ENCODE data around the gene TEX101.
"Not testable (repeated sequence)": the region's sequence is repeated elsewhere in the genome, so short reads cannot be mapped to it uniquely, and the experiment has no call there.

TEX101 gene

DNA sequence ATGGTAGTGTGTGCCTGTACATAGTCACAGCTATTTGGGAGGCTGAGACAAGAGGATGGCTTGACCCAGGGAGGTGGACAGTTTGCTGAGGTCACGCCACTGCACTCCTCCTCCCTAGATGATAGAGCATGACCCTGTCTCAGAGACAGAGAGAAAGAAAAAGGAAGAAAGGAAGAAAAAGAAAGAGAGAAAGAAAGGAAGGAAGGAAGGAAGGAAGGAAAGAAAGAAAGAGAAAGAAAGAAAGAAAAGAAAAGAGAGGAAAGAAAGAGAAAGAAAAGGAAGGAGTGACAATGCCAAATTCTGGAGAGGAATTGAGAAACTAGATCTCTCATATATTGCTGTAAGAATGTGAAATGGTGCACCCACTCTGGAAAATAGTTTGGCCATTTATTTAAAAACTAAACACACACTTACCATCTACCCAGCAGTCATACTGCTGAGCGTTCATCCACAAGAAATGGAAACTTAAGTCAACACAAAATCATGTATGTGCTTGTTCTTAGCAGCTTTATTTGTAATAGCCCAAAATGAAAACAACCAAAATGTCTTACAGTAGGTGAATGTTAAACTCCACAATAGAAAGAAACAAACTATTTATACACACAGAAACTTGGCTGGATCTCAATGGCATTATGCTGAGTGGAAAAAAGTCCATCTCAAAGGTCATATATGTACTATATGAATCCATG, 7.5 kb downstream of the TEX101 start:
- no peak for DNase-seq (ENCODE audit: low spot score)

DNA sequence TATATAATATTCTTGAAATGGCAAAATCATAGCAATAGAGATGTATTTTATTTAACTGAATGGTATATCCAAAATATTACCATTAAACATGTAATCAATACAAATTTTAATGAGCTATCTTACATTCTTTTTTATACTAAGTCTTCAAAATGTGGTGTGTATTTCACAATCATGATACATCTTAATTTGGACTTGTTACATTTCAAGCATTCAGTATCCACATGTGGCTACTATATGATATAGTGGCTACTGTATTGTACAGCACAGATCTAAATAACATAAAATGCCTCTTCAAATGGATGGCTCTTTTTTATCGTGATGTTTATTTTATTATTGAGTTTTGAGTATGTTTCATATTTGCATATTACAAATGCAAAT, 8.0 kb downstream of the TEX101 start:
- no peak for DNase-seq (ENCODE audit: low spot score)

DNA sequence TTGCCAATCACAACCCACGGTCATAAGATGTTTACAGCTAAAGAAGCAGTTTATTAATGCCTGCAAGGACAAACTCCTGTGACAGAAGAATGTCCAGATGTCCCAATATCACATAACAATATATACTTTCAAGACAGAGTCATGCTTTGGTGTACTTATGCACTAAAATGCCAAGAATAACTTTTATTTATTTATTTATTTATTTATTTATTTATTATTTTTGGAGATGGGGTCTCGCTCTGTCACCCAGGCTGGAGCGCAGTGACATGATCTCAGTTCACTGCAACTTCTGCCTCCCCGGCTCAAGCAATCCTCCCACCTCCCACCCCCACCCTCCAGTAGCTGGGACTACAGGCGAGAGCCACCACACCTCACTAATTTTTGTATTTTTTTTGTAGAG, 9.1 kb downstream of the TEX101 start:
- no peak for DNase-seq (ENCODE audit: low spot score)

DNA sequence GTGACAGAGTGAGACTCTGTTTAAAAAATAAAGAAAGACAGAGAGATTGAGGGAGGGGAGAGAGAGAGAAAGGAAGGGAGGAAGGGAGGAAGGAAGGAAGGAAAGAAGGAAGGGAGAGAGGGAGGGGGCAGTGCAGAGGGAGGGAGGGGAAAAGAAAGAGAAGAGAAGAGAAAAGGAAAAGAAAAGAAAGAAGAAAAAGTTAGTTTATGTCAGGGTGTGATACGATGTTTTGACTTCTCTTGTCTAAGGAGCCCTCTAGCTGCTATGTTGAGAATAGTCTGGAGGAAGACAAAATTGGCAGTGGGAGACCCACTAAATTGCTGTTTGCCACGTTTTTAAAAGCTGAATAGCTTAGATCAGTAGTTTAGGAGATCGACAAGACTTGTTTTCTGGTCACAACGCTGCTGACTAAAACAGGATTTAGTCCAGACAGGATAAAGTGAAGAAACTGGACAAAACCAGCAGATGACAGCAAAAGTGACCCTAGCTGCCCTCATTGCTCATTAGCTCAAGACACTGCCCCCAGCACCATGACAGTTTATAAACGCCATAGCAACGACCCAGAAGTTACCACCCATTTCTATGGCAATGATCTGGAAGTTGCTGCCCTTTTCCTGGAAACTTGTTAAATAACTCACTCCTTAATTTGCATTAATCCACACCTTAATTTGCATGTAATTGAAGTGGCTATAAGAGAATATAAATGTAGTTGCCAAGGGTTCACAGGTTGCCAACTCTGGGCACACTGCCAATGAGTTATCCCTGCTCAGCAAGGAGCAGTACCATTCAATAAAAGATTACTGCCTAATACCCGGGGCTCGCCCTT, 11.1 kb downstream of the TEX101 start:
- peak; percentile 49 for DNase-seq (ENCODE audit: low spot score)

DNA sequence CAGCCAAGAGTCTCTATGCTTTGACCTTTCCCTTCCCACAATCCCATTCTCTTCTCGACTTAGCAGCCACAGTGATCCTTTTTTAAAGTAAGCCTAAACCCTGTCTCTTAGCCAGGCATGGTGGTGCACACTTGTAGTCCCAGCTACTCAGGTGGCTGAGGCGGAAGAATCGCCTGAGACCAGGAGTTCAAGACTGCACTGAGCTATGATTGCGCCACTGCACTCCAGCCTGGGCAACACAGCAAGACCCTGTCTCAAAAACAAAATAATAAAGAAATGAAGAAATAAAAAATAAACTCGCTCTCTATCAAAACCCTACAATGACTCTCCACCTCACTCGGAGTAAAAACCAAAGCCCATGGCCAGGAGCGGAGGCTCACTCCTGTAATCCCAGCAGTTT, 14.7 kb downstream of the TEX101 start:
- no peak for DNase-seq (ENCODE audit: low spot score)

DNA sequence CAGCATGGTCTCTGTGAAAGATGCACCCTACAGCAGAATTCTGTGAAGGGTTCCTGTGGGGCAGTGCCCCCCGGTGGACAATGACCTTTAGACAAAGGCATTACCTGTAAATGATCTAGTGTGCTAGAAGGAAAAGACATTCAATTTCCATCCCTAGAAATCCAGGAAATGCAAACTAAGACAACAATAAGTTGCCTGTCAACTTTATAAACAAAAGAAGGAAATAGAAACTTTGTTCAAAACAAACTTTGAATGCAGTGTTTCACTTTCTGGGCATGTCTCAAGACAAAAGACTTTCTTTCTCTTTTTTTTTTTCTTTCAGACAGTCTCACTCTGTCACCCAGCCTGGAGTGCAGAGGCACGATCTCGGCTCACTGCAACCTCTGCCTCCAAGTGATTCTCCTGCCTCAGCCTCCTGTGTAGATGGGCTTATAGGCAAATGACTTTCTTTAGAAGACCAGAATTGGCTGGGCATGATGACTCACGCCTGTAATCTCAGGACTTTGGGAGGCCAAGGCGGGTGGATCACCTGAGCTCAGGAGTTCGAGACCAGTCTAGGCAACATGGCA, 15.5 kb downstream of the TEX101 start:
- DNase-seq (ENCODE audit: low spot score), result peak; percentile 11

DNA sequence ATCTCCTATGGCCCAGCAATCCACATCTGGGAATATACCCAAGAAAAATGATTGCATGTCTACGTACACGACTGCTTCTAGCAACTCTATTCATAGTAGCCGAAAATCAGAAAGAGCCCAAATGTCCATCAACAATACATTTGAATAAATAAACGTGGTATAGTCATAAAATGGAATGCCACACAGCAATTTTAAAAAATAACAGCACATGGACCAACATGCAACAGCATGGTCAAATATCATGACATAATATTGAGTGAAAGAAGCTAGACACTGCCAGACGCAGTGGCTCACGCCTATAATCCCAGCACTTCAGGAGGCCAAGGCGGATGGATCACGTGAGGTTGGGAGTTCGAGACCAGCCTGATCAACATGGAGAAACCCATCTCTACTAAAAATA, 16.3 kb downstream of the TEX101 start:
- DNase-seq (ENCODE audit: low spot score), result no peak

DNA sequence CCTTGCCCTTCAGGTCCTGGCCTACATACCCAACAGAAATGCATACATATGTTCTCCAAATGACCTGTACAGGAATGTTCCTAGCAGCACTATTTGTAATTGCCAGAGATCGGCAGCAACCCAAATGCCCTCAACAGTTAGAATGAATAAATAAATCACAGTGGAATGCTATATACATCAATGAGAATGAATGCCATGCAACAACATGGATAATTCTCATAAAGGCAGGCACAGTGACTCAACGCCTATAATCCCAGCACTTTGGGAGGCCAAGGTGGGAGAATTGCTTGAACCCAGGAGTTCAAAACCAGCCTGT, 18.6 kb downstream of the TEX101 start:
- no peak for DNase-seq (ENCODE audit: low spot score)

DNA sequence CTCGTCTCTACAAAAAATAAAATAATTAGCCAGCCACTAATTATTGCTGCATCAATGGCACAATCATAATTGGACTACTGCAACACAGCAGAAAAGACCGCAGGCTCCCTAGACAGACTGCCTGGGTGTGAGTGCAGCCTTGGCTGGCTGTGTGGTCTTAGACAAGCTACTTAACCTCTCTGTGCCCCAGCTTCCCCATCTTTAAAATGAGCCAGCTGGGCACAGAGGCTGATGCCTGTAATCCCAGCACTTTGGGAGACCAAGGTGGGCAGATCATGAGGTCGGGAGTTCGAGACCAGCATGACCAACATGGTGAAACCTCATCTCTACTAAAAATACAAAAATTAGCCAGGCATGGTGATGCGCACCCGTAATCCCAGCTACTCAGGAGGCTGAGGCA, 19.0 kb downstream of the TEX101 start:
- no peak for DNase-seq (ENCODE audit: low spot score)

DNA sequence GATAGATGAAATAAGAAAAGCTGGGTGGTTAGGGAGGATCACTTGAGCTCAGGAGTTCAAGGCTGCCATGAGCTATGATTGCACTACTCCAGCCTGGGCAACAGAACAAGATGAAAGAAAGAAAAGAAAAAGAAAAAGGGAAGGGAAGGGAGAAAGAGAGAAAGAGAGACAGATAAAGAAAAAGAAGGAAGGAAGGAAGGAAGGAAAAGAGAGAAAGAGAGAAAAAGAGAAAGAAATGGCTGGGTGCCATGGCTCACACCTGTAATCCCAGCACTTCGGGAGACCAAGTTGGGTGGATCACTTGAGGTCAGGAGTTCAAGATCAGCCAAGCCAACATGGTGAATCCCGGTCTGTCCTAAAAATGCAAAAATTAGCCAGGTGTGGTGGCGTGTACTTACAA, 21.1 kb downstream of the TEX101 start:
- no peak for DNase-seq (ENCODE audit: low spot score)

DNA sequence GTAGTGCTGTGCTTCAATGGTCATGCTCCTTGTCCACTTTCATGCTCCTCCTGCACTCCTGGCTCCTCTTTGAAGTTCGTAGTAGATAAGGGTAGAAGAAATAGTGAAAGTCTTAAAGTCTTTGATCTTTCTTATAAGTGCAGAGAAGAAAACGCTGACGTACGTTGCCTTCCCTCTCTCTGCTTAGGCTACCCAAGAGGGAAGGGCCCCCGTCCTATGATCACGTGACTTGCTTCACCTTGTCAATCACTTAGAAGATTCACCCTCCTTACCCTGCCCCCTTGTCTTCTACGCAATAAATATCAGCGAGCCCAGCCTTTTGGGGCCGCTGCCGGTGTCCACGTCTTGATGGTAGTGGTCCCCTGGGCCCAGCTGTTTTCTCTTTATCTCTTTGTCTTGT, 22.6 kb downstream of the TEX101 start:
- DNase-seq (ENCODE audit: low spot score), result not testable (repeated sequence)

DNA sequence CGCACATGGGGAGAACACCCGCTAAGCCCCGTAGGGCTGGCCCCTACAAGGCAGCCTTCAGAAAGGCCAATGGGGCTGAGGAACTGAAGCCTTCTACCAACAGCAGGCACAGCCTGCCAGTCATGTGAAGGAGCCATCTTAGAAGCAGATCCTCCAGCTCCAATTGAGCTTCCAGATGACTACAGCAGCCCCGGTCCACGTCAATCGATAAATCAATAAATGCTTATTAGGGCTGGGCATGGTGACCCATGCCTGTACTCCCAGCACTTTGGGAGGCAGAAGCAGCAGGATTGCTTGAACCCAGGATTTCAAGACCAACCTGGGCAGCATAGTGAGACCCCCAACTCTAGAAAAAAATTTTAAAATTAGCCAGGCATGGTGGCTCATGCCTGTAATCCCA, 23.0 kb downstream of the TEX101 start:
- no peak for DNase-seq (ENCODE audit: low spot score)

DNA sequence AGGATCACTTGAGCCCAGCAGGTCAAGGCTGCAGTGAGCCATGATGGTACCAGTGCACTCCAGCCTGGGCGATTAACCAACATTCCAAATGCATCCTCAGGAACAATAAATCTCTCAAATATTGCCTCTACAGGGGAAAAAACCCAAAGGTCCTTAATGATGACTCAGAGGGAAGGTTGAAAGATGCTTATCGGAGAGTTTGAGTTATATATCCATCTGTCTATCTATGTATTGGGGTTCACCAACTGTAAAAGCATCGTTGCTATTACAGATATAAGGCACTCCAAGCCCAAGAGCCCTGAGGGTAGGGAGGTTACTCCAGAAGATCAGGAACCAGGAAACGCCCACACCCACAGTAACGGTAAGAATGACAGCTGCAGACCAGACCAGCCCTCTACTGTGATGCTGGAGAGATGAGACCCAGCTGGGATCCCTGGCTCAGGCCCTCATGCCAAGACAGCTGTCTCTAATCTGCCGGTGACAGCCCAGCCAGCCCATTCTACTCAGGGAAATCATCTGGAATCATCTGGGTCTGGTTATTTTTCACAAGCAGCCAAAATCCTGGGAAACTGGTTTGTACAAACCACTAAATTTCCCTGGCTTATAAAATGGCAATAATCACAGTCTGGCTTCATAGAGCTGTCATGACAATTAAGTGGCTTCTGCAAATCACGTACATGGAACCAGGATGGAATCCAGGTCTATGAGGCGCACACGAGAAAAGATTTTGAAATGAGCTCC, 23.8 kb downstream of the TEX101 start:
- DNase-seq (ENCODE audit: low spot score), result no peak

DNA sequence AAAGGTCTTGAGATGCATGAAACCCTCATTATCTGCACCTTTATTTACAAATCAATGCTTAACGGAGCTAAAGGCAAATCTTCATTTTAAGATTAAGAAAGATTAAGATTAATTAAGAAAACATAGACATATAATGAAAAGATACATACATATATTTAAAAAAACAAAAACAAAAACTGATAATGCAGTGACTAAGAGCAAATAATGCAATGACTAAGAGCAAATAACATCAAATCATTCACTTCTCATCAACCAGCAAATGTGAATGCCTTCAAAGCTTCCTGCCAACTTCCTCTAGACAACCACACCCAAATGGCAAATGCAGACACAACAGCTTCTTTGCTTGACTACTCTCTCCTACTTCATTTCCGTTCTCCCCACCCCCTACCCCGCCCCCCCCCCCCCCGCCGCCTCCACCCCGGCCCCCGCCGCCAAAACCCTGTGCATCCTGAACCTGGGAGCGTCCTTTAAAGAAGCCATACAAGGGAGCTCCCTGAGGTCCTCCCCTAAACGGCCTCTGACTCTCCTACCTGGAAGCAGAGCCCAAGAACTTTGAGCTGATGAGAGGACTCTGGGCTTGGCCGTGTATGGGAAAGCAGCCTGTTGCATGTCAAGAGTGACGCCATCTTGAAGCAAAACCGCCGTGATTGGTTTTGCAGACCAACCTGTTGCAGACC, 24.5 kb downstream of the TEX101 start:
- DNase-seq (ENCODE audit: low spot score), result no peak

DNA sequence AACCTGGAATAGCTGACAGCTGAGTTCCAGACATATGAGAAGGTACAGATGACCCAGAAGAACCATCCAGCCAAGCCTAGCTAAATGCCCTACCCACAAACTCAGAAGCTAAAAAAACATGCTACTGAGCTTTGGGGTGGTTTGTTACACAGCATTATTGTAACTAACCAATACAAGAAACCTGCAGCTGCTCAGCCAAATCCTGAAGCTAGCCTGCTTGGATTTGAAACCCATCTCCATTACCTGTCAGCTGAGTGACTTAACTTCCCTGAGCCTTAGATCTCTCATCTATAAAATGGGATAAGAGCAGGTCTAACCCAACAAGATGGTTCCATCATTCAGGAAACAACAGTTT, 25.0 kb downstream of the TEX101 start:
- DNase-seq (ENCODE audit: low spot score), result no peak

DNA sequence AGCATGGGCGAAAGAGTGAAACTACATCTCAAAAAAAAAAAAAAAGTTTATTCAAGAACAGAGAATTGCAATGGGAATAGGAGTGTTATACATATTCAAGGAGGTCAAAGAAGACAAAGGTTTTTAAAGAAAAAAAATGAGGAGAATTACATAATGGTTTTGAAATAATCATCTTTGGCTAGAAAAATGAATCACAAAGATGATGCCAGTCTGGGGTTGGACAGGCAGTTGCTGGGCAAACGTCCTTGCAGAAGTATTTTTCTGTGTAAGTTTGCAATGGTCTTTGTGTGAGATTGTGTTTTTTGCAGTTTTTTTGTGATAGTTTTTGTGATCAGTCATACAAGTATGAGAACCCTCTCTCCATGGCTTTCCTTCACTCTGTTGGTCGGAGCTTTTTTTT, 27.0 kb downstream of the TEX101 start:
- DNase-seq (ENCODE audit: low spot score), result no peak

DNA sequence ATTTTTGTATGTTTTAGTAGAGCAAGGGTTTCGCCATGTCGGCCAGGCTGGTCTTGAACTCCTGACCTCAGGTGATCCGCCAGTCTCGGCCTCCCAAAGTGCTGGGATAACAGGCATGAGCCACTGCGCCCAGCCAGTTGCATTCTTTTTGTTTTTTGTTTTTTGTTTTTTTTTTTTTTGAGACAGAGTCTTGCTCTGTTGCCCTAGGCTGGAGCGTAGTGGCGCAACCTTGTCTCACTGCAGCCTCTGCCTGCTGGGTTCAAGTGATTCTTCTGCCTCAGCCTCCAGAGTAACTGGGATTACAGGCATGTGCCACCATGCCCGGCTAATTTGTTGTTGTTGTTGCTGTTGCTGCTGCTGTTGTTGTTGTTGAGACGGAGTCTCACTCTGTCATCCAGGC, 29.4 kb downstream of the TEX101 start:
- not testable (repeated sequence) for DNase-seq (ENCODE audit: low spot score)

DNA sequence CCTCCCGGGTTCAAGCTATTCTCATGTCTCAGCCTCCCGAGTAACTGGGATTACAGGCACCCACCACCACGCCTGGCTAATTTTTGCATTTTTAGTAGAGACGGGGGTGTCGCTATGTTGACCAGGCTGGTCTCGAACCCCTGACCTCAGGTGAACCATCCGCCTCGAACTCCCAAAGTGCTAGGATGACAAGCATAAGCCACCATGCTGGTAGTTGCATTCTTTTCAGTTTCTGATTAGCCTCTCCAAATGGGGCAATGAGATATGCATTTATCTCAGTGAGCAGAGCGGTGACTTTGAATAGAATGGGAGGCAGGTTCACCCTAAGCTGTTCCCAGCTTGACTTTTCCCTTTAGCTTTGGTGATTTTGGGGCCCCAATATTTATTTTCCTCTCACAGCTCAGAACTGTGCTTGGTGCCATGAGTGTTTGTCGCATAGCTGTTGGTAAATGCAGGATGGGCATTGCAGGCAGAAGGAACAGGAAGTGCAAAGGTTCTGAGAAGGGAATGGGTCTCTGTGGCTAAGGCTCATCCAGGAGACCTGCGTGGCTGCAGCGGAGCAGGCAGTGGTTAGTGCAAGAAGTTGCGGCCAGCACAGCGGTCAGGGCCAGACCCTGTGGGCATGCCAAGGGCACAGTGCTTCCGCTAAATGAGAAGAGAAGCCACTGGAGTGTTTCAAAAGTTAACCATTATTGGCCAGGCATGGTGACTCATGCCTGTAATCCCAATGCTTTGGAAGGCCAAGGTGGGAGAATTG, 30.0 kb downstream of the TEX101 start:
- no peak for DNase-seq (ENCODE audit: low spot score)

DNA sequence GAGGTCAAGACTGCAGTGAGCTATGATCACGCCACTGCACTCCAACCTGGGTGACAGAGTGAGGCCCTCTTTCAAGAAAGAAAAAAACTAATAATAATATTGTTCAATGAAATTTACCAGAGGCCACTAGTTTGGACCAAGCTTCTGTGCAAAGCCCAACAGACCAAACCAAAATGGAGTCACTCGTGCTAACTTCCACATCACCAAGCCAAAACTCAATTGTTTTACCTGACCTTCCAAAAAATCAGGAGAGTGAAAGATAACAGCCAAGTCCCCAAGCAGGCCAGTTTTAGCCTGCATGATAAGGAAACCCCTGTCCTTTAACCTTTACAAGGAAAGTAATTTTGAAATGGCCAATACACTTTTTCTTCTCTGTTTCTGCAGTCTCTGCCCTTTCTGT, 30.7 kb downstream of the TEX101 start:
- no peak for DNase-seq (ENCODE audit: low spot score)

DNA sequence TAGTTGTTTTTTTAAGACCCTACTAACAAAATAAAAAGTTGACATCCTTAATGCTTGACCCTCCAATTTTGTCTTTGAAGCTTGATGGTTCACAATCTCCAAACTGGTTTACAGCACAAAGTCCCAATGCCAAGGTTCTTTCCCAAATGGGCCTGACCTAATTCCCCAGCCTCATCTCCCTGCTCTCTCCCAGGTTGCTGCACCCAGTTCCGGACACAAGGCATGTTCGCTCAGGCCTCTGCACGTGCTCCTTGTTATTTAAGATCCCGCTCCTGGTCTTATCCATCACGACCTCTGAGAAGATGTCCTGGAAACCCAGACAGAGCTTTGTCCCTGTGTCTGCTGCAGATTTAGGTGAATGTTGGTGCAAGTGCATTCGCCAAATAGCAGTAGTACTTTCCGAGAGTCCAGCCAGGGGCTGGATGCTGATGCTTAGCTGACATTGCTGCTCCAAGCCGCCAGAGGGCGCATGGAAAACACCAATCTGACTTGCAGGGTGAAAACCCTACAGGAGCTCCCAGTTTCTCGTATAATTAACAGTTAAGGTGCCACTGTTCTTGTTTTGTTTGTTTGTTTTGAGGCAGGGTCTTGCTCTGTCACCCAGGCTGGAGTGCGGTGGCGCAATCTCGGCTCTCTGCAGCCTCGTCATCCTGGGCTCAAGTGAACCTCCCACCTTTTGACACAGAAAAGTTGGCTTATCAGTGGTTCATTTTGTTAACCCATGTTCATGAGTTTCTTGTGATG, 32.2 kb downstream of the TEX101 start:
- DNase-seq (ENCODE audit: low spot score), result peak; percentile 86

DNA sequence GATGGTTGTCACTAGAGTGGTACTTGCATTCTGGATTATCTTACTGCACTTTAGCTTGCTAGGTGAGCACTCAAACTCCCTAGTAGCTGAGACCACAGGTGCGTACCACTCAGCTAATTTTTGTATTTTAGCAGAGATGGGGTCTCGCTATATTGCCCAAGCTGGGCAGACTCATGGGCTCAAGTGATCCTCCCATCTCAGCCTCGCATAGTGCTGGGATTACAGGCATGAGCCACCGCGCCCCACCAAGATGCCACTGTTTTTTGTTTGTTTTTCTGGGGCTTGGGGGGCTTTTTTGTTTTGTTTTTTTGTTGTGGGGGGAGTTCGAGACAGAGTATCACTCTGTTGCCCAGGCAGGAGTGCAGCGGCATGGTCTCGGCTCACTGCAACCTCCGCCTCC, 33.0 kb downstream of the TEX101 start:
- DNase-seq (ENCODE audit: low spot score), result no peak
